ENCODE results near the gene NLGN1. TPM values are rescaled to one million over a fixed set of nuclear protein-coding genes. Genes with fewer than 3 reads are reported as not detected.
A peak's percentile ranks its signal among the peaks of the same experiment; 100 is the strongest.
"Not testable (repeated sequence)": the region's sequence is repeated elsewhere in the genome, so short reads cannot be mapped to it uniquely, and the experiment has no call there.

The NLGN1 gene
- total and polyA plus RNA-seq, 8 donors: 3.1 to 11.9 (median 8.0) TPM

DNA sequence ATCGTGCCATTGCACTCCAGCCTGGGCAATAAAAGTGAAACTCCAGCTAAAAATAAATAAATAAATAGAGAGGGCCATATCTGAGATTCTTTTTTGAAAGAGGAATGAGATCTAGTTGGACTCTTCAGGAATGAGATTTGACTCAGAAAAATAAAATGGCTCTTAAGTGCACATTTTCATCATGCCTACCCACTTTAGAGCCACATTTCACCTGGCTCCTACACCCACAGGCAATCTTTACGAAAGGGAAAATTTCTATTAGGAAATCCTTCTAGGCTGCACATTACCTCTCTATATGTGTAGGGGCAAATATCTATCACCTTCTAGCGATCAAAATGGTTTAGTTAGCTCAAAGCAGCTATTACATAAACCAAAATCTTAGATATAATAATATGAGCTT is 16.9 kb upstream of the NLGN1 start:
- TF ChIP-seq, protein P1, sequence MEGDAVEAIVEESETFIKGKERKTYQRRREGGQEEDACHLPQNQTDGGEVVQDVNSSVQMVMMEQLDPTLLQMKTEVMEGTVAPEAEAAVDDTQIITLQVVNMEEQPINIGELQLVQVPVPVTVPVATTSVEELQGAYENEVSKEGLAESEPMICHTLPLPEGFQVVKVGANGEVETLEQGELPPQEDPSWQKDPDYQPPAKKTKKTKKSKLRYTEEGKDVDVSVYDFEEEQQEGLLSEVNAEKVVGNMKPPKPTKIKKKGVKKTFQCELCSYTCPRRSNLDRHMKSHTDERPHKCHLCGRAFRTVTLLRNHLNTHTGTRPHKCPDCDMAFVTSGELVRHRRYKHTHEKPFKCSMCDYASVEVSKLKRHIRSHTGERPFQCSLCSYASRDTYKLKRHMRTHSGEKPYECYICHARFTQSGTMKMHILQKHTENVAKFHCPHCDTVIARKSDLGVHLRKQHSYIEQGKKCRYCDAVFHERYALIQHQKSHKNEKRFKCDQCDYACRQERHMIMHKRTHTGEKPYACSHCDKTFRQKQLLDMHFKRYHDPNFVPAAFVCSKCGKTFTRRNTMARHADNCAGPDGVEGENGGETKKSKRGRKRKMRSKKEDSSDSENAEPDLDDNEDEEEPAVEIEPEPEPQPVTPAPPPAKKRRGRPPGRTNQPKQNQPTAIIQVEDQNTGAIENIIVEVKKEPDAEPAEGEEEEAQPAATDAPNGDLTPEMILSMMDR (IDR thresholded peaks at IDR 0.05): no peak
- Histone ChIP-seq H3K4me3 (no peak overlapping the region), H3K36me3 (no peaks in the 10 kb centered on the region), H3K27me3 (no peaks in the 10 kb centered on the region), H3K4me1 (no peaks in the 10 kb centered on the region), H3K9me3 (no peaks in the 10 kb centered on the region), H3K27ac (no peak overlapping the region)
- DNase-seq (no peak), ATAC-seq (no peak)
- intact Hi-C loops (cut with DNase I): no loop called here

DNA sequence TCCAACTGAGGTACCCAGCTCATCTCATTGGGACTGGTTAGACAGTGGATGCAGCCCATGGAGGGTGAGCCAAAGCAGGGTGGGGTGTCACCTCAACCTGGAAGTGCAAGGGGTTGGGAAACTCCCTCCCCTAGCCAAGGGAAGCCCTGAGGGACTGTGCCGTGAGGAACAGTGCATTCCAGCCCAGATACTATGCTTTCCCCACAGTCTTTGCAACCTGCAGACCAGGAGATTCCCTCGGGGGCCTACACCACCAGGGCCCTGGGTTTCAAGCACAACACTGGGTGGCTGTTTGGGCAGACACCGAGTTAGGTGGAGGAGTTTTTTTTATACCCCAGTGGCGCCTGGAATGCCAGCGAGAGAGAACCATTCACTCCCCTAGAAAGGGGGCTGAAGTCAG is 15.6 kb upstream of the NLGN1 start:
- ATAC-seq; H3K36me3 ChIP-seq; H3K4me3 ChIP-seq; intact Hi-C loops (cut with DNase I); H3K27me3 ChIP-seq; H3K4me1 ChIP-seq; DNase-seq; H3K27ac ChIP-seq; H3K9me3 ChIP-seq: not testable (repeated sequence)

DNA sequence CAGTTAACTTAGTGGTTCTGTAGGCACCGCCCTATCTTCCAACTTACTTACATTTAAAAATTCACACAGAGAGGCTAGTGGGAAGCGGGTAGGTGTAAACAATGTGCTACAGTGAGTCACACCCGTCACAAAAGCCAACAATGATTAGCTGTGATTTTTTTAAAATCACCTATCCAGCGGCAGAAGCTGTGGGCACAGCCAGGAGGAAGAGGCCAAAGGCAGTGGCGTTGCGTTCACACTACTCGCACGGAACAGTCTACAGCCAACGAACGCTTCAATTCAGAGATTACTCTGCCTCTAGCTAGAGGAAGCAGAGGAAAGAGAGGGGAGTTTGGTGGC is 2.5 kb upstream of the NLGN1 start:
- peaks cover 14 to 70% of the 10 kb centered on the region in 2 donors for H3K27me3 ChIP-seq
- H3K4me3 ChIP-seq: peak overlapping the region; percentile 49 to 54
- intact Hi-C loops (cut with DNase I): no loop called here
- DNase-seq (peak in 1 of 4 donors; percentile 33), ATAC-seq (peak; percentile 37)
- TF ChIP-seq, protein P1 (IDR thresholded peaks at IDR 0.05): no peak
- H3K9me3 ChIP-seq: no peaks in the 10 kb centered on the region
- no peaks in the 10 kb centered on the region for H3K36me3 ChIP-seq
- peak overlapping the region; percentile 63 to 77 for H3K27ac ChIP-seq
- H3K4me1 ChIP-seq: peaks cover 0 to 16% of the 10 kb centered on the region in 2 donors

DNA sequence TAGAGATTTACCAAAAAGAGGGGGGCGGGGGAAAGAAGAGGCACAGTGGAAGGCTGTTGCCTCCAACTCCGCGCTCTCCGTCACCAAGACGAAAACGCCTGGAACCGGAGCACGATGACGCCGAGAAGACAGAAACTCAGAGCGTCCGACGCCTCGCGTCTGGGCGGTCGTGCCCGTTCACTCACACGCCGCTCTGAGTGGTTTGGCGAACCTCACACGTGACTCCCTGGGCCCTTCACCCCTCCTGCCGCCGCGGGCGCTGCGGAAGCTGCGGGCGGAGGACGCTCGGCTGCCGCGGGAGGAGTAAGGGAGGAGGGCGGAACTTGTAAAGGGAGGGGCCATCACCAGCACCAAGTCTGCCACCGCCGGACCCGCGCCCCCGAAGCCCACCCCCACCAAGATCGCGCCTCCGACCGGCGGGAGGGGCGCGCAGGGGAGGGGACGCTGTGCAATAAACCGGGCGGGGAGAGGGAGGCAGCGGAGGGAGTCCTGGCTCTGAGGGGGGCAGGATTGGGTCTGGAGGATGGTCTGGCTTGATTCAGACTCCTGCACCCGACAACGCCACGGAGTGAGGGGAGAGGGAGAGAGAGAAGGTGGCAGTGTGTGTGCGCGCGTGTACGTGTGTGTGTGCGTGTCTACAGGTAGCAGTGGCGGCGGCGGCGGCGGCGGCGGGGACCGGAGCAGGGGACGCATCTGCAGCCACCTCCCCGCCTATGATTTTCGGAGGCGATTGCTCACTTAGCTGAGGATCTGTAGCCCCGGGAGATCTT is 1.9 kb upstream of the NLGN1 start:
- intact Hi-C loops (cut with DNase I): no loop called here
- peak; percentile 86 to 95 (median 90) for DNase-seq
- peaks cover 0 to 16% of the 10 kb centered on the region in 2 donors for H3K4me1 ChIP-seq
- H3K4me3 ChIP-seq: peak overlapping the region; percentile 49 to 54
- ATAC-seq: peak; percentile 89
- H3K27ac ChIP-seq: peak overlapping the region; percentile 63 to 77
- peaks cover 14 to 76% of the 10 kb centered on the region in 2 donors for H3K27me3 ChIP-seq
- H3K36me3 ChIP-seq: no peaks in the 10 kb centered on the region
- TF ChIP-seq, protein P1 (IDR thresholded peaks at IDR 0.05): no peak
- H3K9me3 ChIP-seq: no peaks in the 10 kb centered on the region

DNA sequence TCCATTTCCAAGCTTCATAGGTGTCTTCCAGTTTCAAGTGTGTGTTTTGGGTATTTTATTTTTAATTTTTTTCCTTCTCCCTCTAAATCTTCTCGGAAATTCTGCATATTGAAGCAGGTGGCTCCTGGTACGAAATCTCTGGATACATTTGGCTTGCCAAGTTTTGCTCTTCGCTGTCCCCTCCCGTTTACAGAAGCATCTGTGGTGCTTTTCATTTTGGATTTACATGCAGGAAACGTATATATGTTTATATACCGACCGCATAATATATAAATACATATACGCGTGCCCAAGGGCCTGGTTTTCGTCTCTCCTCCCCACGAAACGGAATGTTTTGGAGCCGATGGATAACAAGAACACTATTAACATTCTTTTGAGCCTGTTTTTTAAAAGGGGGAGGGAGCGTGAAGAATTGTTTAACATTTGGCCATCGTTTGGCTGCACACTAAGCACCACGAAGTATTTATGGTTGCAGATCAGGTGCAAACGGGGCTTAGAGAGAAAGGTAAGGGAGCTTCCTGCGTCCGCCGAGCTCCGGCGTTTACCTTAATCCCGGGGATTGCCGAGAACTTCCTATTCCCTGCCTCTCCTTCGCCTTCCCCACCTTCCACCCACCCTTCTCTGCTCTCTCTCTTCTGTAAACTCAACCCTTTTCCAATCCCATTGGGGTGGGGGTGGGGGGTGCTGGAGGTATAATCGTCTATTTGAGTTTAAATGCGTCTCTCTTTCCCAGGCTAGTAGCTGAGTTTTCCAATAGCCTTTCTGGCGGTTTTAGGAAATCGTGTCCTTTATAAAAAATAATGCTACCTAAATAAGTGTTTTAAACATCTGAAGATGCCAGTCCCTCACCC is 1.1 kb upstream of the NLGN1 start:
- peak in 2 of 4 donors; percentile 21 to 29 for DNase-seq
- Histone ChIP-seq H3K27ac (no peak overlapping the region), H3K36me3 (no peaks in the 10 kb centered on the region), H3K4me3 (peak overlapping the region; percentile 49 to 54), H3K27me3 (peaks cover 14 to 77% of the 10 kb centered on the region in 2 donors), H3K9me3 (no peaks in the 10 kb centered on the region), H3K4me1 (peaks cover 0 to 16% of the 10 kb centered on the region in 2 donors)
- TF ChIP-seq, protein P1 (IDR thresholded peaks at IDR 0.05): no peak
- ATAC-seq: peak; percentile 3
- intact Hi-C loops (cut with DNase I): no loop called here
